HFF-Myc (cell line): ENCODE results near the gene C1QA.
A peak's percentile ranks its signal among the peaks of the same experiment; 100 is the strongest.
"Not testable (repeated sequence)": the region's sequence is repeated elsewhere in the genome, so short reads cannot be mapped to it uniquely, and the experiment has no call there.

Experiments used
- DNase-seq: peaks from one replicate; pipeline ENCODE4 v3.0.0-alpha.2; 2011; ENCODE audit warnings: low read depth; ENCODE audit errors: extremely low read depth
- H3K4me3 ChIP-seq: replicated peaks from 2 replicates; pipeline ENCODE4 v1.5.1; 2011; ENCODE audit warnings: low read depth, mild to moderate bottlenecking, control low read depth, low read length
- TF ChIP-seq, protein P1 (sequence below): IDR thresholded peaks from 2 replicates; pipeline ENCODE4 v1.5.1; 2012; ENCODE audit warnings: mild to moderate bottlenecking, low read depth, low read length, control low read depth; ENCODE audit errors: missing control alignments

The C1QA gene

DNA sequence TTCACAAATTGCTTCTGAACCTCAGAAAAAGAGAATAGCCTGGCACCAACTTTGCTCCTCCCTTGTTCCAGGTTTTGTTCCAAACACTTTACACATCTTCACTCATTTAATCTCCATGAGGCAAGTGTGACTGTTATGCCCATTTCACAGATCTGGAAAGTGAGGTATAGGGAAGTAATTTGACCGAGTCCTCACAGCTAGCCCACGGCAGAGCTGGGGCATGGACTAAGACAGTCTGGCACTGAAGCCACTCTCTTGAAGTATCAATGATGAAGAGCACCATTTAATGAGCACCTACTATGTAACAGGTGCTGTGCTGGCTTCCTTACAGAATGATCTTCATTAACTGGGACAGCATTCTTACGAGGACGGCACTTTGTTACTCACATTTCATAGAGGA, 35.6 kb downstream of the C1QA start:
- TF ChIP-seq, protein P1, sequence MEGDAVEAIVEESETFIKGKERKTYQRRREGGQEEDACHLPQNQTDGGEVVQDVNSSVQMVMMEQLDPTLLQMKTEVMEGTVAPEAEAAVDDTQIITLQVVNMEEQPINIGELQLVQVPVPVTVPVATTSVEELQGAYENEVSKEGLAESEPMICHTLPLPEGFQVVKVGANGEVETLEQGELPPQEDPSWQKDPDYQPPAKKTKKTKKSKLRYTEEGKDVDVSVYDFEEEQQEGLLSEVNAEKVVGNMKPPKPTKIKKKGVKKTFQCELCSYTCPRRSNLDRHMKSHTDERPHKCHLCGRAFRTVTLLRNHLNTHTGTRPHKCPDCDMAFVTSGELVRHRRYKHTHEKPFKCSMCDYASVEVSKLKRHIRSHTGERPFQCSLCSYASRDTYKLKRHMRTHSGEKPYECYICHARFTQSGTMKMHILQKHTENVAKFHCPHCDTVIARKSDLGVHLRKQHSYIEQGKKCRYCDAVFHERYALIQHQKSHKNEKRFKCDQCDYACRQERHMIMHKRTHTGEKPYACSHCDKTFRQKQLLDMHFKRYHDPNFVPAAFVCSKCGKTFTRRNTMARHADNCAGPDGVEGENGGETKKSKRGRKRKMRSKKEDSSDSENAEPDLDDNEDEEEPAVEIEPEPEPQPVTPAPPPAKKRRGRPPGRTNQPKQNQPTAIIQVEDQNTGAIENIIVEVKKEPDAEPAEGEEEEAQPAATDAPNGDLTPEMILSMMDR: no peak
- DNase-seq: no peak
- no peak overlapping the region for H3K4me3 ChIP-seq

DNA sequence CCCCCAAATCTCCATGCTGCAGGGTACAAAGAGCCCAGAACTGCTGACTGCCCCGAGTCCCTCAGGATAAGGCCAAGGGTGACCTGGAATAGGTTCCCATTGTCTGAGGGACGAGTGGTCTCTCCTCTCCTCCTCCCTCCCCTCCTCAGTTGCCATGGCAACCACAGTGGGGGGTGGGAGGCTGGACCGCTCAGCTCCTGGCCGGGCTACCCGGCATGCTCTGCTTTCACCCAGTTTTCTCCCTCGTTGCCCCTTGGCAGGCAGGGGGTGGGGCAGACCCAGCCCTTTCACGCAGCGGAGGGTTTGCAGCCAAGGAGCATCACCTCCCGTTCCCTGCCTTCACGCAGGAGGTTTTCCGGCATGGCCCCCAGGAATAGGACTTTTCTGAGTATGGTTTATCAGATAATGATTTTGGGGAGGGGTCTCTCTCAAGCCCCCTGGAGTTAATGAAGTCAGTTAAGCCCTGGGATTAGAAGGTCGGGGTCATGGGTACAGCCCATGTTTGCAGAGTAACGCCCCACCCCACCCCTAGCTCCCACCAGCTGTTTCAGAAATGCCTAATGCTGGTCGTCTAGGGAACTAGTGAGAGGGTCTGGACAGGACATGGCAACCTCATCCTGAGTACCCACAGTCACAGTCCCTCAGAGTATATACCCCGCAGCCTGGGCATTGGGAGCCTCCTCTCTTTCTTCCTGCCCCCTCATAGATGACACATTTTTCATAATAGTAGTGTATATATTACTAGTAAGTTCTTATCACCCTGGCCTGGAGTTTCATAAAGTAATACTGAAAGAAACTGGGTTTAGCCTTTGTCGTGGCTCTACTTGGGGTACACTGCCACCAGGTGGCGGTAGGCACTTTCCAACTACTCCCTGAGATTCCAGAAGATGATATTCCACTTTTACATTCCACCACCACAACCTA, 37.3 kb downstream of the C1QA start:
- DNase-seq: peak; percentile 25
- no peak overlapping the region for H3K4me3 ChIP-seq
- TF ChIP-seq, protein P1: peak; percentile 84

DNA sequence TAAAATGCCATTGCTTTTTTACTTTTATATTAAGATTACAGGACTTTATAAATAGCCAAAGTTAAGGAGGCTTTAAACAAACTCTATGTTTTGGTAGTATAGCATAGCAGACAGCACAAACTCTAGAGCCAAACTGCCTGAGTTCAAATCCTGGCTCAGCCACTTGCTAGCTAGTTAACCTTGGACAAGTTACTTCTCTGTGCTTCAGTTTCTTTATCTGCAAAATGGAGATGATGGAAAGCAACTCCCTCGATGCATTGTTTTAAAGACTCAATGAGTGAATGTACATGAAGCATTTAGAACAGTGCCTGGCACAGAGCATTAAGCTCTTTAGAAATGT, 38.0 kb downstream of the C1QA start:
- no peak overlapping the region for H3K4me3 ChIP-seq
- DNase-seq: no peak
- TF ChIP-seq, protein P1: no peak

DNA sequence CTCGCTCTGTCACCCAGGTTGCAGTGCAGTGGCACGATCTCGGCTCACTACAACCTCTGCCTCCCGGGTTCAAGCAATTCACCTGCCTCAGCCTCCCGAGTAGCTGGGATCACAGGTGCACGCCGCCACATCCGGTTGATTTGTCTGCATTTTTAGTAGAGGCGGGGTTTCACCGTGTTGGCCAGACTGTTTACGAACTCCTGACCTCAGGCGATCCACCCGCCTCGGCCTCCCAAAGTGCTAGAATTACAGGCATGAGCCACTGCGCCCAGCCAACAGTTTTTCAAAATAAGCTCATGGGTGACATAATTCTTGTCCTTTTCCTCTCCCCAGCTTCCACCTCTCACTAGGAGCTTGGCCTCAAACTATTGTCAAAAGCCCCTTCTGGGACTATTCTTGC, 39.7 kb downstream of the C1QA start:
- not testable (repeated sequence) for DNase-seq, H3K4me3 ChIP-seq

DNA sequence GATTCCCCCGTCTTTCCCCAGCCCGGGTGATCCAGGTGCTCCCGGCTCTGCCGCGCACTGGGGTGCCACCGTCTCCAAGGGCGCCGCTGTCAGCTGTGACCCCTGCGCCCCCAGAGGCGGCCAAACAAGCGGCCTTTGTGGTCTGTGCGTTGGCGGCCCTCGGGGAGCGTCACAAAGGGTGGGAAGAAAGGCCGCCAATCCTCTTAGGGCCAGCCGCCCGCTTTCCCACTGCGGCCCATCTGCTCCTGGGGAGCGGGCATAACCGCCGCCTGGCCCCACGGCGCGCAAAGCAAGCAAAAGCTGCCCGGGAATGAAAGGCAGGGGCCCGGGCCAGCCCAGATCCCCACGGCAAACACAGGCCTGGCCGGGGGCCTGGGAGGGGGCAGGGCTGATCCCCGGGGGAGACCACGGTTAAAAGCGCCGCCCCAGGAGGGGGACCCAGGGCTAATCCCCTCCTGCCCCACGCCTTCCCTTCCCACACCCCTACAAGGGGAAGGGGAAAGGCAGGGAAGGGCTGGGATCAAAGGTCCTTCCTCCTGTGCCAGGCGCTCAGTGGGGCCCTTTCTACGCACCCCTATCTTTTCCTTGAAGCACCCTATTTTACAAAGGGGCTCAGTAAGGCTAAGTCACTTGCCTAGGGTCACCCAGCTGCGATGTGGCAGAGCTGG, 40.6 kb downstream of the C1QA start:
- DNase-seq: no peak
- TF ChIP-seq, protein P1: no peak

DNA sequence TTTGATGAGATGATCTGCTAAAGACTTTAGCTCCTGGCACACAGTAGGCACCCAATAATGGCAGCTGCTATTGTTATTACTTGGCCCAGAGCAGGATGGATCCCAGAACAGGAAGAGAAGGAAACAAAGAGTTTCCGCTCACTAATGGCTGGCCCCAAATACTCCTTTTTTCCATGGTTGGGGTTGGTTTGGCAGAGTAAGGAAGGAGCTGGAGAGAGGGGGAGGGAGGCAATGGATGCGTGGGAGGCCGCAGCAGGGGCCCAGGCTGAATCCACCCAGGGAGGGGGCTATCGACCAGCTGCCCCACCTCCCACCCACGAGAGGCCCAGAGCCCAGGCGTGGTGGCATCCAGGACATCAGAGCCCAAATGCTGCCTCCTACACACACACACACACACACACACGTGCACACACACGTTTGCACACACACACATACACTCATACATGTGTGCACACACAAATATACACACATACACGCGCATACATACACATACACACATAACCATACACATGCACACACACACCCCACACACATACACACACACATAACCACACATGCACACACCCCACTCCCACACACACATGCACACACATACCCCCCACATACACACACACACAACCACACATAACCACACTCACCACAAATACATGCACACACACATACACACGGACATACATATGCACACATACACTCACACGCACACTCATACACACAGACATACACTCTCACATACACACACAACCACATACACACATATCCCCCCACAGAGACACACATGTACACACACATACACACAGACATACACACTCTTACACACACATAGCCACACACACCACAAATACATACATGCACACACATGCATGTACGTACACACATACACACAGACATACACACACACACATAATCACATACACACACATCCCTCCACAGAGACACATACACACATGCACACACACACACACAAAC, 41.8 kb downstream of the C1QA start:
- no peak for DNase-seq
- H3K4me3 ChIP-seq: no peak overlapping the region
- TF ChIP-seq, protein P1: no peak

More for the DNA sequence above, 40.6 kb downstream of the C1QA start:
- no peak overlapping the region for H3K4me3 ChIP-seq
